ENCODE results near the gene ALPI.

The ALPI gene

DNA sequence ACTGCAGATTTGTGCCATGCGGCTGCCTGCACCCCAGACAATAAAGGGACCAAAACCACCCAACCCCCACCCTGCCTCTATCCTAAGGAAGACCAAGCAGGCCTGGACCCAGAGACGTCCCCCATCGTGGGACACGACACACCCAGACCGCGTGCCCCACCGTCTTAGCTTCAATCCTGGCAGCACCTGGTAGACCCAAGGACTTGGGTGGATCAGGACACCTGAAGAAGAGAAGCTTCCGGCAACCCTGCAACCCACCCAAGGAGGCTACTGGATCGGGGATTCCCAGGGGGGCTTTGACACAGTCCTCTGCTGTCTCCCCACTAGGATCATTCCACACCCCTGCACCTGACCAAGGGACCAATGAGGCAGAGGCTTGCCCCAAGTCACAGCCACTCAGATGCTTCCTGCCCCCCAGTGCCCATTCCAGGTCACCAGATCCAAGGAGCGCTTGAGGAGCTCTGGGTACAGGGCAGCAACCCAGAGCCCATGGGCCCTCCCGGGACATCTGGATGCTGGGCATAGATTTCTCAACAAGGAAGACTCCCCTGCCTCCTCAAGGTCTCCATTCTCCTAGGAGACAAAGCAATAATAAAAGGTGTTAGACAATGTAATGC, 3.6 kb downstream of the ALPI start:
- DNase-seq = no peak

DNA sequence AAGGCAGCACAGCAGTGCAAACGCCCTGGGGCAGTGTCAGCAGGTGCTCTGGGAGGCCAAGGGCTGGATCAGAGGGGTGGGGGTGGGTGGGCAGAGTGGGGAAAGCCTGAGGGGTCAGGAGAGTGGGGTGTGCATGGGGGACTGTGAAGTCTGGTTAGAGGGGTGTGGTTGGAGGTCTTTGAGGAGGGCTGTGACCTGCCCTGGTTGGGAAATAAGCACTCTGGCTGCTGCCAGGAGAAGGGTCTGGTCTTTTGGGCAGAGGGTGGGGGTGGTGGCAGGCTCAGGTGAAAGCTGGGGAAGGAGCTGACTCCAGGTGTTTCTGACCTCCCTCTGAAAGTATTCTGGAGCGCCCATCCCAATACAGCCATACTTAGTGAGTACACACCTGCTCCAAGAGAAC, 4.2 kb downstream of the ALPI start:
- DNase-seq = no peak

DNA sequence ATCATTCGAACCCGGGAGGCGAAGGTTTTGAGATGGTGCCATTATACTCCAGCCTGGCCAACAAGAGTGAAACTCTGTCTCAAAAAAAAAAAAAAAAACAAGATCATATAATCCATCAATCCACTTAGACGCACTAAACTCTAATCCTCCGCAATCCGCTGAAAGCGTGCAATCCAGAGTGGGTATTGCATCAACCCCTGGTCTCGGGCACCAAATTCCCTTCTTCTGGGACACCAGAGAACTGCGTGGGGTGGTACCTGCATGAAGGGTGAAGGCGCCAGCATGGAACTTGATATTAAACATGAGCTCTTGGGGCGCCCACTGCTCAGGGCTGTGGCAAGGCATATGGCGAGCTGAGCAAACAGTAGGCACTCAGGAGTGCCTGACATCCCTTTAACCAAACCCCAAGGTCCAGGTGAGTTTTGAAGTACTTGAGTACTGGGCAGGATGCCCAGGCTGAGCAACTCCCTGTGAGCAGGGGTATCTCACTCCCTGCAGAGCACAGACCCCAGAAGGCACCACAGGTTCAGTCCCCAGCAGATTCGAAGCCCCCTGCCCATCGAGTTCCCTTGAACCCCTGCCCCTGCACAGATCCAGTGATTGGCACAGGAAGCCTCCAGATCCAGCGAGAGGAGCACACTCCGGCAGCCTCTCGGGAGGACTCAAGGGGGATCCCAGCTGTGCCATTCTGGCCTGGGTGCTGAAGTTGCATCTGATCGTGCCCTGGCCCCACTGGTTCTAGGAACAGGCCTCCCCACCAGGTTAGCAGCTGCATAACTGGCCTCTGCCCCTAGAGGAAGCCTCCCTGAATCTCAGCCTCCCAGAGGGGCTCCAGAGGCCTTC, 8.0 kb downstream of the ALPI start:
- no peak for DNase-seq

DNA sequence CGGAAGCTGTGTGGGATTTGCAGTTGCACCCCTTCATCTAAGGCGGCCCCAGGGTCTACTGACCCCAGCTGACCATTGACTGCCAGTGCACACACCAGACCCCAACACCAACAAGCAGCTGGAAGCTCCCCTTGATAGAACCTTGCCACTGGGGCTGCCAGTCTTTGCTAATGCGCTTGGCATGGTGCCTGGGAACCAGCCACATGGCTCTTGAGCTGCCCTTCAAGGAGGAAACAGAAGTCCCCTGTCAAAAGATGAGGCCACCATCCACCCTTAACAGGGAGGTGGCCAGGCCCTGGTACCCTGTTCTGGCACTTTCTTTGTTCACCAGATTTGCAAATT, 8.6 kb downstream of the ALPI start:
- DNase-seq = no peak

DNA sequence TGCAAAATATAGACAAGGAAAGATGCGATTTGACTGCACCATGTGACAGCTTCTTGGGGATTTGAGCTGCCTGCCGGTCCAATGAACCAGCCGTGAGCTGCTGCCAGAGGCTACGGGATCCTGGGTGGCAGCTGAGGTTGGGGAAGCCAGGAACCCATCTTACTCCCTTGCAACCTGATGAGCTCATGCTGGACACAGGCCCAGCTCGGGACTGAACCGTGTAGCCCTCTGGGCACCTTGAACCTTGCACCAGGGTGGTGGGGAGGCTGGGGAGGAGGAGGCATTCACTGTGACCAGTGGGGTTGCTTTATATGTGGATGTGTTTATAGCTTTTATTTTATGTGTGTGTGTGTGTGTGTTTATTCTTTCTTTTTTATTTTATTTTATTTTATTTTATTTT, 9.1 kb downstream of the ALPI start:
- no peak for DNase-seq

DNA sequence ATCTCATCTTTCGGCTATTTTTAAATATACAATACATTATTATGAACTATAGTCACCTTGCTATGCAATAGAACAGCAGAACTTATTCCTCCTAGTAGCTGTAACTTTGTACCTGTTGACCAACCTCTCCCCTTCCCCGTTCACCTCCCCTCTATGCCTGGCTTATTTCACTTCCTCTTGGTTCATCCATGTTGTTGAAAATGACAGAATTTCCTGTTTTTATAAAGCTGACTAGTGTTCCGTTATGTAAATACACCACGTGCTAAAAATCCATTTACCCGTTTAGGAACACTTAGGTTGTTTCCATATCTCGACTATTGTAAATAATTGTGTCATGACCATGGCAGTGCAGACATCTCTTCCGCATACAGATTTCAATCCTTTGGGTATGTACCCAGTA, 10.3 kb downstream of the ALPI start:
- DNase-seq = no peak

DNA sequence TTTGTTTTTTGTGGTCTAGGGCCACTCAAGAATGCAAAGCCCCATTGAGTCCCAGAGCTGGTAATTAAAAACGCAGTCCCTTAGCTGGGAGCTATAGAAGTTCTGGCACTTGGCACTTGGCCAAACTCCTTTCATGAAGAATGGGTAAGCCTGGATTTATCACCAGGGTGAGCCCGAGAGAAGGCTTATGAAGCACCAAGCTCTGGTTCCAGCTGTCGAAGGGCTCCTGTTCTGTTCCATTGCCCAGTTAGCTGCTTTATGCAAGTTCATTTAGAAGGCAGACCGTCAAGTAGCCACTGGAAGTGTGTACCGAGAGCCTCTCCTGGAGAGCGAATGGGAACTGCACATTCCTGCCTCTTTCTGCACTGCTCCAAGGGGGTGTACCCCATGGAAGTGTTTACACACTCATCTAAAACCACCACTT, 17.5 kb downstream of the ALPI start:
- DNase-seq = no peak

DNA sequence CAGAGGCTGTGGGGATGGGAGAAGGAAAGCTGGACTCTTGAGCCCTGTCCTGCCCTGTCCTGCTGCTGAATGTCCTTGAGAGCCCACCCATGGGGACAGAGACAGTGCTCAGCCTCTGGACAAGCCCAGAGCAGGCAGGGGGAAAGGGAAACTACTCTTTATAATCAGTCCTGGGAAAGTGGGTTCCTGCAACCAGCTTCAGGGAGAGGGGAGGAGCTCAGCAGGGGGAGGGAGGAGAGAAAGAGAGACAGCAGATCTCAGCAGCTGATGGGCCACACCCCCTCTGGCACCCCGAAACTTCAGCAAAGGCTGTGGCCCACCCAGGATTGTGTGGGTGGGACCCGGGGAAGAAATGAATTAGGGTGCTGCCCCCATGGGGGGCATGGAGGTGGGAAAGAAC, 20.1 kb downstream of the ALPI start:
- DNase-seq = no peak

DNA sequence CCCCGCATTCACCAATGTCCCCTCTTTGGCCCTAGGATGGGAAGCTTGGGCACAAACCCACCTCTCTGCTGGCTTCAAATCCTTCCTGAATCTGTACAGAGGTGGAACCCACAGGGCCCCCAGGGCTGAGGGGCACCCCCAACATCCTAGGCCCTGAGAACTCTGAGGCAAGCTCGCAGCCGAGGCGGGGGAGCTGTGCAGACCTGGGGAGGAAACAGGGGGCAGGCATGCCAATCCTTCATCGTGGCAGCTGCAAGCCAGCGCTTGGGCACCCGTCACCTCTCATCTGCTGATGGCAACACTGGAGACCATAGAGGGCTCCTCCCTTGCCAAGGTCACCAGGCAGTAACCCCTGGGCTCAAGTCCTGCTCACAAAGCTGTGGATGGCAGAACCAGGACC, 20.8 kb downstream of the ALPI start:
- no peak for DNase-seq

DNA sequence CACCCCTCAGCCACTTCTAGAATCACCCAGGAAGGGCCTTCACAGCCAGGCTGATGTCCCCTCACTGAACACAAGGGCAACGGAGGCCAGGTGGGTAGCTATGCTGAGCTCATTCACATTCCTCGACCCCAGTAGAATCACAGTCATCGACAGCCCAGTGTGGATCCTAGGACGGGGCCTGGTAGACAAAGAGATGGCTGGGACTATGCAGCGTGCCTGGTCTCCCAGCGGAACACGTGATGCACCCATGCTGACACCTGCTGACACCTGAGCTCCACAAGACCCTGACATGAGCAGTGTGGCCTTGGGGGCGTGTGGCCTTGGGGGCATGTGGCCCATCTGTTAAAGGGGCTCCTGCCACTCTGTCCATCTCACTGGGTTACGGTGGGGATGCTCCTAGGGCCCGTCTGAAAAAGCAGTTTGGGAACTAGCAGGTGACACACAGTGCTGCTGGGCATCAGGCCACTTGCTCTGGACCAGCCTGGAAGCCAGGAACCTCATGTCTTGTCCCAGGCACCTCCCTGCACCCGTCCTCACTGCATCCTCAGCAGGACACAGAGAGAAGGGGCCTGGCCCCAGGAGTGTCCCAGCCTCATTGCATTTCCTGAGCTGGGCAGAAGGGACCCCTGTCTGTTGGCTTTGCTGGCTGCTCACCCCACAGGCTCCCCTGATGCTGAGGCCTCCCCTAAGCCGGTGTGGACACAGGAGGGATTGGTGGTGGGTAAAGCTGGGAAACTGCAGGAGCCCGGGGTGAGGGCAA, 22.0 kb downstream of the ALPI start:
- DNase-seq = no peak

DNA sequence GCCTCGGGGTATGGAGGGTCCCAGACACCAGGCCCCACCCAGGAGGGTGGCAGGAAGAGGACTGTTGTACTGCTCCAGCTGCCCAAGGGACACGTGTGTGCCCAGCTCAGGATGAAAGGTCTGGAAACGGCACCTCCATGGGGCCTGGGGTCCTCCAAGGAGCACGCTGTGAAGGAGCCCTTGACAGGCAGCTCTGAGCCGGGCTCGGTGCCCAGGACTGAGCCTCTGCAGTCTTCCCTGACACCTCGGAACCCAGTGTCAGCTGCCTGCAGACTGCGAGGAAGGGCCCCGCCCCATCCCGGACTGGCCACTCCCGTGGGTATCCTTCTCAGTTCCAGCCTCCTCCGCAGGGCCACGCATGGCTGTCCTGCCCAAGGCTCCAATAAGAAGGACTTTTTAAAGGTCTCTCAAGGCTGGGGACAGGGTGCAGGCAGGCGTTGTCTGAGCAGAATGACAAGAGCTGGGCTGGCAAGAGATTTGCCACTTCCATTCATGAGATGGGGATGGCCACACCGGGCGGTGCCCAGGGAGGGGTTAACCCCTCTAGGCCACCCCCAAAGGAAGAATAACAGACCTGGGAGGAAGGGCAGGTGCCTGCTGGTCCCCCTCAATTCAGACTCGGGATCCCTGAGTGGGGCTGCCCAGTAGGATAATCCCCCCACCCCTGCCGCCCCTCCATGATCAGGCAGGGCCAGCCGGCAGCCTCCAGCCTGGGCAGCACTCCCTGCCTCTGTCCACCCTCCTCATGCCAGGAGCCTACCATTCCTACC, 22.8 kb downstream of the ALPI start:
- no peak for DNase-seq

DNA sequence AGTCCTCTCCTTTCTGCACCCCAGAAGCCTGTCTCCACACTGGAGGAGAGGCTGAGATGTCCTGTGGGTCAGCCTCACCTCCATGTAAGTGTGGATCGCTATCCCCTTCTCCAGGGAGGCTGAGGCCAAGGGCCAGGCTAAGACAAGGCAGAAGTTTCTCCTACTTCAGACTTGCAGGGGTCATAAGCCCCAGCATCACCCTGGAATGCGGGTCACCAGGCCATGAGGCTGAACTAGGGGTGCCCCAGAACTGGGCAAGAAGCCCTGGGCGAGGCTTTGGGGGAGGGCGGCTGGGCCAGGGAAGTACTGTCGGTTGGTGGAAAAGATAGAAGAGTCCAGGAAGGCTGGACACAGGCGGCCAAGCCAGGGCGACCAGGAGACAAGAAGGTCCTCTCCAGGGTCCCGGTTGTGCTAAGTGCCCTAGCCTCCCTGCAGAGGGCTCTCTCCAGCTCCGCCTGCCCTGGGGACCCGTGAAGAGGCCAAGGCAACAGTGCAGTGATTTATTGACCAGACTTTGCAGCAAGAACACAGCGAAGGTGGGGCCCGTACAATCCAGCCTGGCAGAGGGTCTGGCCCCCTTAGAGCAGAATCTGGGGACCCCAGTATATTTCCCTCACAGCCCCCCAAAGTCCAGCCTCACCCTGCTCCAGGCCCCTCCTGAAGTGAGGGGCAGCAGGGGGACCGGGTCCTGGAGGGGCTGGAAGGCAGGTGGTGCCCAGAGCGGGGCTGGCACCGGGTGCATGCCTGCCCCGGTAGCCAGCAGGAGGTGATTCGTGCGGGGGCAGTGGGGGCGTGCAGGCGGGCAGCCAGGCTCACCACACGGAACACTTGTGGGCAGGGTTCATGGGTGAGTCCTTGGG, 23.6 kb downstream of the ALPI start:
- DNase-seq = no peak

DNA sequence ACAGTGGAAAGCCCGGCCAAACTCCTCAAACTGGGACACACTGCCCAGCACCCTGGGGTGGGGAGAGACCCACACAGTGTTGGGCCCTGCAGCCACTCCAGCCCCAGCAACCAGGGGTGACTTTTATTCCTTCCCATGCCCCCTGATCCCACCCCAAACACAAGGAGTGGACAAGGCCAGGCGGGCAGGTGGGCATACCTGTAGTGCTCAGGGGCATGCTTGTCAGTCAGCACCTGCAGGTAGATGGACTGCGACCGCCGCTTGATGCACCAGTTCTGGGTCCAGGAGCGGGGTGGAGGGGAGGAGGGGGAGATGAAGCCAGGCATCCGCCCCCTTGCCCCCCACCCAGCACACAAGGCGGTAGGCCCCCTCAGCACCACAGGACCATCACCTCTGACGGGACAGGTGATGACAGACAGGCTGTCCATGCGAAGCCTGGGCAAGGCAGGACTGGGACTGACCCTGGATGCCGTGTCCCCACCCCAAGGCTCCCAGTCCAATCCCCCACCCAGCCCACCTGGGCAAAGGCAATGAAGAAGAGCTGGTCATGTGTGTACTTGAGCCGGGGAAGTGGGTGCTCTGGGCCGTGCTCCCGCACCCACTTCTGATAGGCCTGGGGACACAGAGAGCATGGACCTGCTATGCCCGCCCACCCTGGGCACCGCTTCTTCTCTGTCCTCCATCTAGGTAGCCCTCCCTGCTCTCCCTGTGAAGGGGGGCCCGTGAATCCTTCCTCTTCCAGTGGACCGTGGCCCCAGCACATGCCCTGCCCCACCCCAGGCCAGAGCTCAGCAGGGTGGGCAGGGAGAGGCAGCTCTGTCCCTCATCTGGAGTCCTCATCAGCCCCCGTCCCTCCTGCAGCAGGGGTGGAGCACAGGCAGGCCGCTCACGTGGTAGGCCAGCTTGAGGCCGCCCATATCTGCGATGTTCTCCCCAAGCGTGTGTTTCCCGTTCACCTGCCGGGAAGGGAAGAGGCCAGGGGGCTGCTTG, 24.5 kb downstream of the ALPI start:
- DNase-seq = no peak

DNA sequence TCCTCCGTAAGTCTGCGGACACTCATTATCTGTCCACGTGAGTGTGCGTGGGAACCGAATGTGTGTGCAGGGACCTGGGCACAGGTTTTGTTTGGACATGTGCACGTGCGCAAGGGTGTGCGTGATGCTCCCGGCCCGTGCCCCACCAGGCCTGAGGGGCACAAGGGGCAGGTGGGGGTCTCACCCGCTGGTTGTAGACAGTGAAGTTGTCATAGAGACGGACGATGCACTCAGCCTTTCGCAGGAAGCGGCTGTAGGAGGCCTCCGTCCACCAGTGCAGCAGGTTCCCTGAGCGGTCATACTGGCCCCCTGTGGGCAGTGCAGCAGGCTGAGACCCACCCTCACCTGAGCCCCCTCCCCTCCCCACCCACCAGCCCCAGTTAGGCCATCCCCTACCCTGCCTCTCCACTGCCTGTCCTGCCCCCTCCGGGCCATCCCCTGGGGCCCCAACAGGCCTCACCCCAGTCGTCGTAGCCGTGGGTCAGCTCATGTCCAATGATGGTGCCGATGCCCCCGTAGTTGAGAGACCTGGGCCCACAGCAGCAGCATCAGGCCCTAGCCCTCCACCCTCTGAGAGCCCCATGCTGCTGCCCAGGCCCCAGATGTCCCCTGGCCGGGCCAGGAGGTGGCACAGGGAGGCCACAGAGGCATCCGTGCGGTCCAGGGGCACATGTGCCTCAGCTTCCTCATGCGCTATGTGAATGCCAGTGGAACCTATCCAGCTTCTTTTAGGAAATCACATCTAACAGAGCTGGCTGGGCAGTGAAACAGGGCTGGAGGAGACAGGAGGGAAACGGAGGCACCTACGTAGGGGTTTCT, 25.6 kb downstream of the ALPI start:
- DNase-seq = no peak

DNA sequence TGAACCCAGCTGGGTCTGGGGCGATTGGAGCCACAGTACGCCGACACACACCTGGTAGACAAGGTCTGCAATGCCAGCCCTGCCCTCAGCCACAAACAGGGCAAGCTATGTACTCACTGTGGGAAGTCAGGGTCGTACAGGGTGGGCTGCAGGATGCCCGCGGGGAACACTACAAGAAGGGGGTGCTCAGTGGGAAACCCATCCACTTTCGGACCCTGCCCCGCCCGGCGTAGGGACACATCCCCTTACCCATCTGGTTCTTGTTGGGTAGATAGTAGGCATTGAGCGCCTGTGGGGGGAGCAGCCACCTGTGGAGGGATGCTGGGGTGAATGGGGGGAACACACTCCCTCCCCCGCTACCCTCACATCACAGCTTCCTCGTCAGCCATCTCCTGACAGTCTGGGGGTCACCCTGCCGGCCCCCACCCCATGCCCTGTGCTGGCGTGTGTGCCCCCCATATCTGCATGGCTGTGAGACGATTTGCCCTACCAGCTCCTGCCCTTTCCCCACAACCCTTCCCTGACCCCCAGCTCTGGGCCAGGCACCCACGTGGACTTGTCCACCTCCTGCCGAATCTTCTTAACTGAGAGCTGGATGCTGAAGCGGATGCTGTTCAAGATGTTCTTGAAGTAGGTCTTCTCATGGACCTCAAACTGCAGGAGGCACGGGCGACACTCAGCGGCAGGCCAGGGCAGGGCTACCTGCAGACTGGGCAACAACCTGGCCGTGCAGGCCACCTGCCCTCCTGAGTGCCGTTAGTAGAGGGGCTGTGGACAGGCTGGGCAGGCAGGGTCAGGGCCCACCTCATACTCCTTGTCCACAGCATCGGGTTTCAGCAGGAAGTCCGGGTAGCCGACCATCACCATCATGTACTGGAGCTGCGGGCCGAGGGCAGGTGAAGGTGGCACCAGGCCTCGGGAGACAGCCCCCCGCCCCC, 26.6 kb downstream of the ALPI start:
- DNase-seq = no peak

DNA sequence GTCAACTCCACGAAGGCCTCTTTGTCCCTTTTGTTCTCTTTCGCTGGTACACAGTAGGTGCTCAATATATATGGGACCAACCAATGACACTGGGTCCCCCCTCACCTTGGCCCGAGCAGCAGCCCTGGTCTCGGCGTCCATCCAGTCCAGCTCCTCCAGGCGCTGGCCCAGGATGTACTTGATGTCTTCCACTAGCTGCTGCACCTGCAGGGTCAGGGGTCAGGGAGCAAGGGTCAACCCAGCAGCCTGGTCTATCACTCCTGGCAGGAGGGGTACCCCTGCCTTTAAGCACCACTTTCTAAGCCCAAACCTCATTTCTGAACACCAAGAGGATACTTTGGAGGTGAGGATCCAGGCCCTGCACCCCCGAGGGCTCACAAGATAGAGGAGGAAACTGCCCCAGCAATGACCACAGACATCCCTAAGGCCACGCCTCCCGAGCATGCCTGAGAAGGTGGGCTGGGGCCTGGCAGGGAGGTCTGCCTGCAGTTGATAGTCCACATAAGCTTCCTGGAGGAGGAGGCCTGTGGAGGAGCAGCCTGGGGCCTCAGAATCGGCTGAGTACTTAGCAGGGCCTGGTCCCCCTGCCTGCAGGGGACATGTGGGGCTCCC, 27.5 kb downstream of the ALPI start:
- no peak for DNase-seq
